NCI-H82 treated with DMSO at 0.1 percent for 48 hours (cell line): ENCODE data around the gene PINK1.
"Not testable (repeated sequence)": the region's sequence is repeated elsewhere in the genome, so short reads cannot be mapped to it uniquely, and the experiment has no call there.

Experiments used
- DNase-seq: peaks from one replicate; lab custom pipeline; 2025; ENCODE audit not compliant: unreplicated experiment; lab: John Stamatoyannopoulos, UW

The PINK1 gene

DNA sequence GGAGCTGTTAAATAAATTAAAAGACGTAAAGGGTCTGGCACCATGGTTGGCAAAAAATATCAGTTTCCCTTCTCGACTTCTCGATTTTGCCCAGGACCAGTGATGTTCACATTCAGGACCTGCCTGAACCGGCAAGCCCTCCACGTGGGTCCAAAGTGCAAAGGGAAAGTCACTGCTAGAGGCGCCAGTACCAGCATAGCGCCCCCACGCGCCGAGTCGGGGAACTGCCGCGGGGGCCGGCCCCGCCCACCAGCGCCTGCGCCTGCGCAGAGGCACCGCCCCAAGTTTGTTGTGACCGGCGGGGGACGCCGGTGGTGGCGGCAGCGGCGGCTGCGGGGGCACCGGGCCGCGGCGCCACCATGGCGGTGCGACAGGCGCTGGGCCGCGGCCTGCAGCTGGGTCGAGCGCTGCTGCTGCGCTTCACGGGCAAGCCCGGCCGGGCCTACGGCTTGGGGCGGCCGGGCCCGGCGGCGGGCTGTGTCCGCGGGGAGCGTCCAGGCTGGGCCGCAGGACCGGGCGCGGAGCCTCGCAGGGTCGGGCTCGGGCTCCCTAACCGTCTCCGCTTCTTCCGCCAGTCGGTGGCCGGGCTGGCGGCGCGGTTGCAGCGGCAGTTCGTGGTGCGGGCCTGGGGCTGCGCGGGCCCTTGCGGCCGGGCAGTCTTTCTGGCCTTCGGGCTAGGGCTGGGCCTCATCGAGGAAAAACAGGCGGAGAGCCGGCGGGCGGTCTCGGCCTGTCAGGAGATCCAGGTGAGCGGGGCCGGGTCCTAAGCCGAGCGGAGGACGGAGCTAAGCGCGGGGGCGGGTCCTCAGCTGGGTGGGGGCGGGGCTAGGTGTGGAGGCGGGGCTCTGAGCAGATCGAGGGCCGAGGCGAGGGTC, at the start of gene PINK1:
TSS of gene PINK1 (plus strand) at position 269 of the 875 bp plus-strand sequence. CDS start at position 360, 91 bp downstream.
- DNase-seq, result peak; percentile 67

DNA sequence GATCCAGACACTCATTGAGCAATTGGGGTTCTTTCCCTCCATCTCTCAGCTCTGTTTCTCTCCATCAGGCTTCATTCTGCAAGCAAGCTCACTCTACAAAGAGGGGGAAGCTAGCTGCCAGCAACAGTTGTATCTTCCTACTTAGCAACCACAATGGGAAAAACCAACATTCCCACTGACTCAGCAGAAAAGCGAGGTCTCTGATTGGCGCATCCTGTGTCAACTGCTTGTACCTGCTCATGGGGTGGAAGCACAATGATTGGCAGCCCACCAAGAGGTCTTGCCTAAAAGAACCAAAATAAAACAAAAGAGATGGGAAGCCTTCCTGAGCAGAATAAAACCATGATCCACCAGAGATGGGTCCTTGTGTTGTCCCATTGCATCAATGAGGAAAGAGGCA, 48.4 kb upstream of the PINK1 start:
- DNase-seq, result no peak

DNA sequence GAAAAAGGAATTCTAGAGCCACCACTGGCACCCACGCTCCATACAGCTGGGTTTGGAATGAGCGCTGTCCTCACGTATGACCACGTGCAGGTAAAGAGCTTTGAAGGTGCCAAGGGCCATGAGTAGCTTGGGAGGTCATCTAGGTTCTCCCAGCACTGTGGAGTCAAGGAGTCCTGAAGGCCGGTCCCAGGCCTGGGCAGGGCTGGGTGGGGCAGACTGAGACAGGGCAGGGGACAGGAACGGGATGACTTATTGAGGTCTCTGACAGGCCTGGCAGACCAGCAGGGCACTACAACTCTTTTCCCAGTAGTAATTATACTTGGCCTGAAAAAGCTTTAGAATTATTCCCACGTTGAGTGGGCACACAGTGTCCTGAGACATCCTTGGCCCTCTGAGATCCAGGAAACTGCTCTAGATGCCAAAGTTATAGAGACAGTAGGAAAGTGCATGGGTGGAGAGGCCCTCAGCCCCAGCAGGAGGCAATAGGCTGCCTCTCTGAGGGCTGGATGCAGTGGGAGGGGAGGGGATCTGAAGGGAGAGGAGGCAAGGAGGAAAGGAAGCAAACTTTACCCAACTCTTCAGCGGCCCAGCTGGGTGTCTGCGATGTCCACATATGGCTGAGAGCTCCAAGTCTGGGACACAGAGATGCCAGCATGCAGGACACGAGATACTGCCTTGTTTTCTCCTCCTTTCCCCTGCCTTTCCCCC, 46.2 kb upstream of the PINK1 start:
- DNase-seq, result no peak

DNA sequence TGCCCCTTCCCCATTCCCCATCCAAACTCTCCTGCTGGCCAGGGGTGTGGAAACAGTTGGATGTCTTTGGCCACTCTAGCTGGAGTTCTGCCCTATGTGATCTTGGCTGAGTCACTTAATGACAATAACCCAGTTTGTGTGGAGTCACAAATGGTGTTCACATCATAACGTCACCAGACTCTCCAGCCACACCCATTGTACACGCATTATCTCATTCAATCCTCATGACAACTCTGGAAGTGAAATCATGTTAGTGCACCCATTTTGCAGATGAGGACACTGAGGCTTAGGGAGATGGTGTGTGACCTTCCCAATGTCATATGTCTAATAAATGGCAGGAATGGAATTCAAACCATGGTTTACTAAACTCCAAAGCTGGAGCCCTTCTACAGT, 45.6 kb upstream of the PINK1 start:
- DNase-seq, result no peak

DNA sequence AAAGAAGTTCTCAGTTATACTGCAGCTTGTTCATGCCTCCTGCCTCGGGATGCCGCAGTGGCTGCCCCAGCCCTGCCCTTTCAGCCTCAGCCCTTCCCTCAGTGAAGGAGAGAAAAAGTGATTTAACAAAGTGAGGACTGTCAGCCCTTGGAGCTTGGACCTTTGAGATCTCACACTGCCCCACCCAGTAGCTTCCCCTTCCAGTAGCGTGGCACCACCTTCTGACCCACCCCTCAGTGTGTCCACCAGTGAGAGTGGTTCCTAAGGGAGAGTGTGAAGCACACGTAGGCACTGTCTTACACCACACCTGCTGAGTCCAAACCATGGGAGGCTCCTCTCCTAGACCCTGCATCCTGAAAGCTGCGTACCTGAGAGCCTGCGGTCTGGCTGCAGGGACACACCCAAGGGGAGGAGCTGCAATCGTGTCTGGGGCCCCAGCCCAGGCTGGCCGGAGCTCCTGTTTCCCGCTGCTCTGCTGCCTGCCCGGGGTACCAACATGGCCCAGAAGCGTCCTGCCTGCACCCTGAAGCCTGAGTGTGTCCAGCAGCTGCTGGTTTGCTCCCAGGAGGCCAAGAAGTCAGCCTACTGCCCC, 44.5 kb upstream of the PINK1 start, which contains the start of gene CDA:
TSS of gene CDA (plus strand) at position 464 of the 592 bp plus-strand sequence. CDS start at position 497, 33 bp downstream.
- no peak for DNase-seq

- peak; percentile 30 for DNase-seq
Measured at GRCh38 chr1:20589331-20590278, 43.7 kb upstream of the PINK1 start.

DNA sequence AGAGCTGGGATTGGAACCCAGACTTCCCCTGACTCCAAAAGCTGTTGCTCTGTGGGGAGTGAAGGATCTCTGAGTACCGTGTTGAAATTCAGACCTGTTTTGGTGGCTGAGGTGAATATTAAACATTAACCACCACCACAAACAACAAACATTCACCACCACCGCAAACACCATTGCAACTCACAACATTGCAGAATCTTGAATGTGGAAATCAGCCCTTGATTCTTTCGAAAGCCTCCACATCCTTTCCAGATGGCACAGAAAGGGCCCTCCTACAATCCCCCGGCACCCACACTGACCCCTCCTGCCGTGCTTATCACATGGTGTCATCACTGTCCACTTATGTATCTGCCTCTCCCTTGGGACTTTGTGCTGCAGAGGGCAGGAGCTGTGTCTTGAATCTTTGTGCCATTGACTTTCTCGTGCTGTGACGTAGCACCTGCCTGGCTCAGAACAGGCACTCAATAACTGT, 42.9 kb upstream of the PINK1 start:
- peak; percentile 22 for DNase-seq

GRCh38 chr1:20593756-20594155, 39.5 kb upstream of the PINK1 start:
- DNase-seq, result no peak

DNA sequence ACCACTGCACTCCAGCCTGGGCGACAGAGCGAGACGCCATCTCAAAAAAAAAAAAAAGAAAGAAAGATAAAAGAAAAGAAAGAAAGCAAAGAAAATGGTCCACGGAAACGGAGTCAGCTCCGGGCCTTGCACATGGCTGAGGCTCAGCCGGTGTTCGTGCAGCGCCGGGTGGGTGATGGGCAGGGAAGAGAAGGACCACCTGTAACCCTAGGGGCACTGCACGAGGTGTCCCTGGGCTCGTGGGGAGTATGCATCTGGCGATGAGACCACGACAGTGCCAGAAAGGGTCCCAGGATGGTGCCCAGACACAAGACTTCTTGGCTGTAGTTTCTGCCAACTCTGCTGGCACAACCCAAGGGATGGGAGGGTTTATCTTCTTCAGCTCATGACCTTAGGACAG, 38.5 kb upstream of the PINK1 start:
- no peak for DNase-seq

- no peak for DNase-seq
Measured at GRCh38 chr1:20596106-20596505, 37.2 kb upstream of the PINK1 start.

- no peak for DNase-seq
Measured at GRCh38 chr1:20597650-20598049, 35.6 kb upstream of the PINK1 start.

DNA sequence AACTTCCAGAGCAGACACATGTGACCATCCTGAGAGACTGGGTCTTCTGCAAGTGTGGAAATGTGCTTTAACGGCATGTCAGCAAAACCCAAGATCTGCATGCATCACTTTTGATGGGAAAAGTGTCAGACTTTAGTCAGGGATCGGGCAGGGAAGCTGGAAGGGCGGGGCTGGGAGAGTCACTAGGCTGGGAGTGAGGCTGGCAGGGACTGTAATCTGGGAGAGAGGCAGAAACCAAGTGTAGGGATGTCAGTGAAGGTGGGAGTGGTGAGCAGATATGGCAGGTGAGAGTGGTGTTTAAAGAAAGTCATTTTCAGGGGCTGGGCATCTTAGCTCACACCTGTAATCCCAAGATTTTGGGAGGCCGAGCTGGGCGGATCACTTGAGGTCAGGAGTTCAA, 33.1 kb upstream of the PINK1 start:
- no peak for DNase-seq

DNA sequence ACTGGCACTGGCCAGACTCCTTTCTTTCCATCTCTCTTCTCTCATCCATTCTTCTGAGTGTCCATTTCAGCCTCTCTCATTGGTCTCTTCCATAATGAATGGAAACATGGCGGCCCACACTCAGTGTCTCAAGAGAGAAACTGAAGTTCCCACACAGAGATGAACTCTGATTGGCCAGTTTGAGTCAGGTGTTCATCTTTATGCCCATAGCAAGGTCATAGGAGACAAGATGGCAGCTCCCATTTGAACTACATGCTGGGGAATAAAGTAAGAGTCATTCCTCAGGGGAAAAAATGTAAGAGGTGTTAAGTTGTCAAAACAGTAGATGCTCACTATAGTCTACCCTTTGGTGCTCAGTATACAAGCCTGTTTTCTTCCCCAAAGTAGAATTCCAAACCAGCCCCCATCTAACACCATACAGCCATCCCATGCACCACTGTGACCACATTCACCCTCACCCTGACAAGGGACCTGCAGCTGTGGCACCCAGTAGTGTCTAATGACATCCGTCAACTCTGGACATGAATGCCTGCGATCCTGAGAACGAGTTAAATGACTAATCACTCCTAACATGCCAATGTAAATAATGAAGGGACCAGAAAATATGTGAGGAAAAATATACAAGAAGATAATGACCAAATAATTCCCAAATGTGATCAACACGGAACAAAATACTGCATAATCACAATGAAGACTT, 32.0 kb upstream of the PINK1 start:
- DNase-seq, result no peak

DNA sequence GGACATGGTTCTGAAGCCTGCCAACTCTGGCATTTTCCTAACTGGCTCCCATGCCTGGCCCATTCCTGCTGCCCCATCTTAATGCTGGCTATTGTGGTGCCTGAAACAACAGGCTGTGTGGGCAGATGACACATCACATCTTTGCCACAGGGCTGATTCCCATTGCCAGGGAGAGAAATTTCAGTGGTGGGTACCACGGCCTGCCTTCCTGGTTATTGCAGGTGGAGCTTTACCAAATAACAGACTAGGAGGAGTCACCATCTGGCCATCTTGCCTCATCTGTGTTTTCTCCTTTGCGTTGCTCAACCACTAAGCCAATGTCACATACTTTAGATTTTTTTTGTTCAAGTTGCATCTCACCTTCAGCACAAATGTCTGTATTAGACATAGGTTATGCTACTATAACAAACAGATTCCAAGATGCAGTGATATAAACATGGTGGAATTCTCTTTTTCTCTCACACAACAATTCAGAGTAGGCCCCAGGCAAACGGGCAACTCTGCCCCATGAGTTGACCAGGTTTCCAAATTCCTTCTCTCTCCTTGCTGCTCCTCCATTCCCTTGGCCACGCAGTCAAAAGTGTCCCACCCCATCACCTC, 30.3 kb upstream of the PINK1 start:
- no peak for DNase-seq

GRCh38 chr1:20603504-20604464, 29.5 kb upstream of the PINK1 start:
- no peak for DNase-seq

GRCh38 chr1:20604678-20605077, 28.6 kb upstream of the PINK1 start:
- DNase-seq, result no peak

GRCh38 chr1:20606801-20607570, 26.3 kb upstream of the PINK1 start:
- not testable (repeated sequence) for DNase-seq

DNA sequence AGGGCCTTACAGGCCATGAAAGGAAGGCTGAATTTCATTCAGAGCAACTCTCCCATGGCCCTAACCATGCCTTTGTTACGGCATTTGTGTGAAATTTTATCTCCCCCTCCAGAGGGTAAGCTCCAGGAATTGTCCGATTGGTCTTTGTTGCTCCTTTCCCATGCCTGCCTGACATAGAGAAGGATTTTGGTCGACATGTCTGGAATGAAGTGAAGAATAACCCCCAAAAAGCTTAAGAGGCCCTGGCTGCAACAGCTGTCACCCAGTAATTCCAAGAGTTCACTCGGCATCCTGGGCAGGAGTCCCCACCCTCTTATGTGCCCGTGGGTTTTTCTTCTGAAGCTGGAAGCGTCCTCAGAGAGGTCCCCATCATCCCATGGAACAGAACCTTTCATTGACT, 23.7 kb upstream of the PINK1 start:
- peak; percentile 73 for DNase-seq
